HepG2 (cell line): Measurements from ENCODE around the gene NDRG2. TPM values are rescaled to one million over a fixed set of nuclear protein-coding genes. Genes with fewer than 3 reads are reported as not detected.

Experiments used
- ATAC-seq: fragments of 200-7000 bp; cut with Tn5 transposase; 3 replicates; pipeline ENCODE4 v1.9.1; 2020; ENCODE audit warnings: mild to moderate bottlenecking, moderate library complexity
- BruUV-seq: library from RNA; stranded (reverse); fragments of 400-500 nt; replicated peaks from 2 replicates; lab custom pipeline; 2021; lab: Mats Ljungman, UMichigan
- CTCF ChIA-PET: fragments of 300-600 bp; formaldehyde crosslinking; extraction: SDS; loops from one replicate; lab custom pipeline; 2021; ENCODE audit warnings: low total read pairs, inconsistent platforms, low intra/inter-chr PET ratio; lab: Yijun Ruan, JAX
- POLR2A ChIA-PET: fragments of 350-600 bp; sonication (Branson Sonifier 250); formaldehyde crosslinking; loops from one replicate; lab custom pipeline; 2020; ENCODE audit warnings: antibody characterized with exemption, inconsistent platforms; lab: Yijun Ruan, JAX
- DNase-seq: peaks from one replicate; pipeline ENCODE4 v3.0.0-alpha.2; 2015; ENCODE audit warnings: low spot score
- FAIRE-seq: peaks from 3 replicates; lab custom pipeline; 2011; peaks lifted over from hg19 to GRCh38; lab: Jason Lieb, UNC
- H2AFZ ChIP-seq: one replicate; pipeline ENCODE4 v1.6.1; 2011; ENCODE audit warnings: low read length, inconsistent platforms
- H3K27ac ChIP-seq: fragments of 300-600 bp; 3 replicates; pipeline ENCODE4 v1.8.0; 2011; ENCODE audit warnings: mixed run types, mild to moderate bottlenecking, mixed read lengths, low read length, inconsistent platforms; ENCODE audit not compliant: insufficient read depth; ENCODE audit errors: extremely low read length
- H3K27me3 ChIP-seq, 2 experiments: fragments of 200-600 bp in 1 of 2; 2 replicates in 1 of 2; 3 replicates in 1 of 2; pipeline versions ENCODE4 v1.6.0 to v1.8.0; 2011; ENCODE audit warnings: low read length in 2 of 2, mild to moderate bottlenecking in 2 of 2, moderate library complexity in 2 of 2, inconsistent platforms in 1 of 2; ENCODE audit not compliant: insufficient read depth in 2 of 2, control insufficient read depth in 1 of 2
- H3K36me3 ChIP-seq, 2 experiments: fragments of 200-600 bp in 1 of 2; replicated peaks in 1 of 2; 2 replicates in 1 of 2; 3 replicates in 1 of 2; pipeline versions ENCODE4 v1.5.1 to v1.8.0; 2011; ENCODE audit warnings: low read length in 2 of 2, inconsistent platforms in 1 of 2; ENCODE audit not compliant: insufficient read depth in 2 of 2, control insufficient read depth in 1 of 2
- H3K4me1 ChIP-seq: 2 replicates; pipeline ENCODE4 v1.5.1; 2012; ENCODE audit warnings: low read length, inconsistent platforms; ENCODE audit not compliant: insufficient read depth
- H3K4me2 ChIP-seq: 2 replicates; pipeline ENCODE4 v1.6.0; 2011; ENCODE audit warnings: low read depth, low read length, inconsistent platforms
- H3K4me3 ChIP-seq, 3 experiments: fragments of 200-600 bp in 1 of 3; sonication (generic), shearing (Covaris generic) in 1 of 3; replicated peaks in 1 of 3; 2 replicates each; pipeline ENCODE4 v1.5.1; 2011 to 2016; ENCODE audit warnings: low read length in 3 of 3, inconsistent platforms in 2 of 3, low read depth in 2 of 3, mild to moderate bottlenecking in 2 of 3, control low read depth in 1 of 3, mixed read lengths in 1 of 3; ENCODE audit not compliant: insufficient read depth in 1 of 3
- H3K79me2 ChIP-seq: one replicate; pipeline ENCODE4 v1.6.1; 2011; ENCODE audit warnings: low read length, inconsistent platforms; ENCODE audit not compliant: insufficient read depth
- H3K9ac ChIP-seq: 2 replicates; pipeline ENCODE4 v1.6.0; 2011; ENCODE audit warnings: mild to moderate bottlenecking, low read depth, low read length, inconsistent platforms; ENCODE audit not compliant: insufficient read depth
- H3K9me3 ChIP-seq: 2 replicates; pipeline ENCODE4 v1.5.1; 2012; ENCODE audit warnings: mild to moderate bottlenecking, low read length
- H4K20me1 ChIP-seq: 2 replicates; pipeline ENCODE4 v1.6.0; 2011; ENCODE audit warnings: inconsistent platforms, mild to moderate bottlenecking, low read length, moderate library complexity; ENCODE audit not compliant: insufficient read depth
- BCL3 ChIP-seq: sonication (generic); formaldehyde crosslinking; IDR thresholded peaks from 2 replicates; pipeline ENCODE4 v1.5.1; 2020; ENCODE audit warnings: mild to moderate bottlenecking, missing genetic modification reagents, moderate library complexity
- CTCF ChIP-seq: sonication (generic); formaldehyde crosslinking; IDR thresholded peaks from 2 replicates; pipeline ENCODE4 v1.5.0; 2020; ENCODE audit warnings: mild to moderate bottlenecking, missing genetic modification reagents, moderate library complexity
- HOXA3 ChIP-seq: sonication (generic); formaldehyde crosslinking; IDR thresholded peaks from 2 replicates; pipeline ENCODE4 v1.5.0; 2020; ENCODE audit warnings: missing genetic modification reagents
- MTERF4 ChIP-seq: sonication (generic); formaldehyde crosslinking; IDR thresholded peaks from 2 replicates; pipeline ENCODE4 v1.8.0; 2023; ENCODE audit warnings: mild to moderate bottlenecking, missing genetic modification reagents
- NFE2 ChIP-seq: sonication (generic); formaldehyde crosslinking; IDR thresholded peaks from 2 replicates; pipeline ENCODE4 v1.4.0; 2020; ENCODE audit warnings: missing genetic modification reagents
- PAXIP1 ChIP-seq: sonication (generic); formaldehyde crosslinking; conservative IDR thresholded peaks from 2 replicates; pipeline ENCODE4 v1.4.0; 2020; ENCODE audit warnings: mild to moderate bottlenecking, missing genetic modification reagents, moderate library complexity
- RARA ChIP-seq: IDR thresholded peaks from 2 replicates; pipeline ENCODE4 v1.6.1; 2016; ENCODE audit warnings: missing genetic modification reagents, missing compliant biosample characterization
- RBAK ChIP-seq: sonication (generic); formaldehyde crosslinking; IDR thresholded peaks from 2 replicates; pipeline ENCODE4 v1.5.1; 2020; ENCODE audit warnings: mild to moderate bottlenecking, missing genetic modification reagents
- SP2 ChIP-seq: sonication (generic); formaldehyde crosslinking; IDR thresholded peaks from 2 replicates; pipeline ENCODE4 v1.5.1; 2020; ENCODE audit warnings: mild to moderate bottlenecking, missing genetic modification reagents
- SYNCRIP ChIP-seq: fragments of 200-400 bp; formaldehyde crosslinking; IDR thresholded peaks from 2 replicates; pipeline ENCODE4 v1.6.1; 2018; ENCODE audit warnings: mild to moderate bottlenecking, low read depth, low read length; ENCODE audit not compliant: insufficient read depth
- ZBTB7A ChIP-seq: sonication (generic); formaldehyde crosslinking; IDR thresholded peaks from 2 replicates; pipeline ENCODE4 v1.8.0; 2022; ENCODE audit warnings: mild to moderate bottlenecking, missing genetic modification reagents
- ZSCAN9 ChIP-seq: IDR thresholded peaks from 2 replicates; pipeline ENCODE4 v1.6.1; 2016; ENCODE audit warnings: borderline replicate concordance
- WGBS: methylation state at CpG from one replicate; pipeline ENCODE4 v1.1.6; 2017; ENCODE audit warnings: low lambda C conversion rate; 5-methylcytosine and 5-hydroxymethylcytosine counted together
- in situ Hi-C: cut with HindIII; loops from 2 replicates; pipeline ENCODE4 v1.10.0; 2017; ENCODE audit warnings: low pct_unique_long_range_greater_than_20kb; ENCODE audit not compliant: extremely low pct_ligation_motif_present
- intact Hi-C: fragments of 100-400 bp; cut with micrococcal nuclease; formaldehyde crosslinking; loops from one replicate; pipeline ENCODE4 v1.10.0; 2022; ENCODE audit not compliant: unreplicated experiment
- polyA plus RNA-seq, 8 experiments: library from polyadenylated mRNA; depleted of rRNA in 3 of 8; stranded (reverse) in 7 of 8; unstranded in 1 of 8; fragments of >200 nt; fragmentation: Illumina TruSeq in 4 of 8; extraction: Trizol in 4 of 8; gene quantifications; 2 replicates each; pipeline versions ENCODE4 v1.2.1 to v1.2.3, GENCODE V29; 2011 to 2016; ENCODE audit warnings: low read depth in 4 of 8, missing spikeins in 1 of 8, mixed read lengths in 1 of 8; ENCODE audit not compliant: insufficient read depth in 1 of 8
- total RNA-seq, 5 experiments: library from RNA; depleted of rRNA; stranded (reverse); fragments of >200 nt; fragmentation: Illumina TruSeq; extraction: Trizol; gene quantifications; 2 replicates each; pipeline ENCODE4 v1.2.3, GENCODE V29; 2016; ENCODE audit warnings: low read depth in 1 of 5
- TF ChIP-seq, protein P1 (sequence below): sonication (generic); formaldehyde crosslinking; IDR thresholded peaks from 2 replicates; pipeline ENCODE4 v1.8.1; 2023; ENCODE audit warnings: missing genetic modification reagents, mild to moderate bottlenecking, borderline replicate concordance

NDRG2 gene
- total and polyA plus RNA-seq, 2 of the 13 experiments (the other 11 are each of a cell fraction or from before 2014, with no cell fraction given), result 27.2 to 189 TPM

- 0 out of 2 replicates have a peak, but pooled peaks have one; percentile 22 for TF ChIP-seq BCL3 (CRISPR knock-in tag)
- TF ChIP-seq, all 625 proteins: peak for 11
Measured at GRCh38 chr14:21059842-21060613, 35.2 kb upstream of the NDRG2 start (continued).

DNA sequence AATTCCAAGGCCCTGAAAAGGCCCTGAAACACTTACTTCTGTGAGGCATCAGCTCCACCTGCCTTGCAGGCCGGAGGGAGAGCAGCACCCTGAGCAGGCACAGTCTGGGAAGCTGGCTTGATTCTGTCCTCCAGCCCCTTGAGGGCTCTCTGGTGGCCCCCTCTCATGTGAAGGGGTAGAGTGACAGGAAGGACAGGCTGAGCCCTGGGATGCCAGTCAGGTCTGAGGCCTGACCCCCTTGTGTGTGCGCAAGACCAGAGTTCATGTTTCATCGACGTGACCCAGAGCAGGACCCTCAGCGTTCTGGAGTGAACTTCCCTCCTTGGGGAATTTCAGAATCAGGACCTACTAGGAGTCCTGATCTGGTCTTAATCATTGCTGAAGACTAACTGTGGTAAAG is 34.0 kb upstream of the NDRG2 start:
- Histone ChIP-seq H3K9me3 (no peaks in the 10 kb centered on the region), H3K27ac (peak overlapping the region; percentile 43), H3K4me1 (peaks cover 99% of the 10 kb centered on the region), H3K4me2 (peak overlapping the region; percentile 19; the same call in 1 of the 2 replicates), H3K4me3 (no peak overlapping the region), H3K79me2 (no peaks in the 10 kb centered on the region), H3K36me3 (no peaks in the 10 kb centered on the region), H3K27me3 (no peaks in the 10 kb centered on the region), H4K20me1 (no peaks in the 10 kb centered on the region), H2AFZ (no peak overlapping the region), H3K9ac (peak overlapping the region; percentile 6; the same call in 1 of the 2 replicates)
- intact Hi-C loops, result loop anchor here (5.0 kb wide), 1 partner anchor 377 kb away; the partner anchor contains the start of gene RNASE4
- in situ Hi-C loops, result no loop called here
- no TSS peak for BruUV-seq
- POLR2A ChIA-PET, result interaction anchor here (1.3 to 4.3 kb wide), 3 partner anchors 10 to 44 kb away, joined by 7 to 77 read pairs (median 7); partner anchors contain the start of gene ARHGEF40
- 26% methylated on average over 5 of the region's 5 CpGs for WGBS
- FAIRE-seq, result no peak
- no peak for DNase-seq
- CTCF ChIA-PET, result interaction anchor here (0.9 to 1.9 kb wide), 2 partner anchors 34 to 44 kb away, joined by 3 to 5 read pairs; no protein-coding TSS in a partner anchor
- ATAC-seq, result no peak
- TF ChIP-seq RBAK (no peak), HOXA3 (CRISPR knock-in tag) (peak; percentile 63; the same call in 1 of the 2 replicates), MTERF4 (no peak), ZSCAN9 (no peak), PAXIP1 (CRISPR knock-in tag) (0 out of 2 replicates have a peak, but pooled peaks have one; percentile 36), ZBTB7A (CRISPR knock-in tag) (0 out of 2 replicates have a peak, but pooled peaks have one; percentile 50), SP2 (CRISPR knock-in tag) (no peak), SYNCRIP (no peak), CTCF (CRISPR knock-in tag) (peak; percentile 24; the same call in 1 of the 2 replicates), RARA (peak; percentile 60; the same call in 1 of the 2 replicates), NFE2 (CRISPR knock-in tag) (no peak)
- TF ChIP-seq, protein P1, sequence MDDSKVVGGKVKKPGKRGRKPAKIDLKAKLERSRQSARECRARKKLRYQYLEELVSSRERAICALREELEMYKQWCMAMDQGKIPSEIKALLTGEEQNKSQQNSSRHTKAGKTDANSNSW (CRISPR knock-in tag), result no peak
